ENCODE measurements around the gene TAF11L12. TPM values are rescaled to one million over a fixed set of nuclear protein-coding genes. Genes with fewer than 3 reads are reported as not detected.

TAF11L12 gene
- total and polyA plus RNA-seq, 2 of the 8 experiments (the other 6 are each of a cell fraction or from before 2014, with no cell fraction given), result not detected

DNA sequence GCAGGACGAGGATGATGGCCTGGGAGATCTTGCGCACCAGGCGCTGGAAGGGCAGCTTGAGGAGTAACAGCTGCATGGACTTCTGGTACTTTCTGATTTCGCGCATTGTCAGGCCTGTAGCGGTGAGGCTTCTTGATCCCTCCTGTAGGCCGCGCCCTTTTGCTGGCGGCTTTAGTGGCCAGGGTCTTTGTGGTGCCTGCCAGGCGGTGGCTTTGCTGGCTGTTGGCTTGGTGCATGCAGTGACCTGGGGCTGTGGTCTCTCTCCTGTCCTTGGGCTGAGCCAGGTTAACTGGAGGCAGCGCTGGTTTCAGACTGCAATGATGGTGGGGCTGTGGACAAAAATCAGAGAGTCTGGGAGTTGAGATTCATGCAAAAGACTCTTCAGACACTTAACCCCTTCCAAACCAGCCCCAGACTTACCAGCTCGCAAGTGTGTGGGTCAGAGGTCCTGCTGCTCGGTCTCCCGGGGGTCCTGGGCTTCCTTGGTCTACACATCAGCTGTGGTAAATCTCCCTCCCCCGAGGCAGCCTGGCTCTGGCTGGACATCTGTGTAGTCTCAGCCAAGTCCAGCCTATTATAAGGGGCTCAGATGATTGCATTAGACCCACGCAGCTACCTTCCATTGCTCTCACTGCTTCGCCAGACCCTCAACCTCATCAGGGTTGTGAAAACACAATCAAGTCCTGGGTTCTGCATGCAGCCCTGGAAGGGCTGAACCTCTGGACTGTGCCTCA, 4.8 kb downstream of the TAF11L12 start:
- no peak overlapping the region for H3K9ac ChIP-seq (replicated peaks in 1 of 4; ENCODE audit: extremely low read depth in 1 of 4, low read depth in 3 of 4, low read length in 3 of 4)
- no peak overlapping the region for H2BK120ac ChIP-seq (replicated peaks; ENCODE audit: low read depth, low read length)
- no peaks in the 10 kb centered on the region for H3K36me3 ChIP-seq (ENCODE audit: control insufficient read depth in 2 of 4, insufficient read depth in 4 of 4, low read length in 3 of 4)
- ChIA-PET POLR2A (ENCODE audit: partially characterized antibody) (no interaction called here), CTCF (ENCODE audit: partially characterized antibody) (interaction anchor here (1.0 kb wide), 1 partner anchor 11 kb away, joined by 3 read pairs; the partner anchor contains the start of gene TAF11L11)
- FAIRE-seq (no peak), DNase-seq (ENCODE audit: low read depth in 1 of 2, low spot score in 2 of 2) (no peak)
- WGBS, 2 experiments (ENCODE audit: extremely low coverage in 1 of 2, insufficient coverage in 1 of 2, insufficient read length in 1 of 2, insufficient replicate concordance in 2 of 2, low coverage in 1 of 2, low lambda C conversion rate in 2 of 2, missing lambda C conversion rate in 1 of 2), result 92% methylated on average over 13 of the region's 17 CpGs; no CpG with 5 or more reads in 1 of the 2 experiments
- no peaks in the 10 kb centered on the region for H3K79me1 ChIP-seq (ENCODE audit: low read depth, low read length)
- no peak overlapping the region for H2BK20ac ChIP-seq (ENCODE audit: low read length)
- H3K4me2 ChIP-seq (ENCODE audit: insufficient read depth in 1 of 2, low read depth in 2 of 2, low read length in 2 of 2), result no peak overlapping the region
- no peak overlapping the region for H3K18ac ChIP-seq (ENCODE audit: extremely low read depth, low read length)
- no peaks in the 10 kb centered on the region for H3K79me2 ChIP-seq (ENCODE audit: control insufficient read depth in 1 of 2, insufficient read depth in 2 of 2, low read length in 2 of 2)
- no peak overlapping the region for H2AK5ac ChIP-seq (ENCODE audit: low read depth, low read length)
- H2BK5ac ChIP-seq (ENCODE audit: low read depth, low read length), result no peak overlapping the region
- H3K27me3 ChIP-seq (replicated peaks in 1 of 4; ENCODE audit: control insufficient read depth in 3 of 4, extremely low read depth in 1 of 4, insufficient read depth in 3 of 4, low read length in 3 of 4), result no peaks in the 10 kb centered on the region
- H3K4ac ChIP-seq (replicated peaks; ENCODE audit: insufficient read length, low read depth, low read length), result no peak overlapping the region
- H3K23me2 ChIP-seq (ENCODE audit: low read depth, low read length), result no peaks in the 10 kb centered on the region
- H4K91ac ChIP-seq (replicated peaks; ENCODE audit: insufficient read length, low read length), result no peak overlapping the region
- no peak overlapping the region for H2BK15ac ChIP-seq (ENCODE audit: low read length)
- H3K4me3 ChIP-seq (ENCODE audit: extremely low read depth in 1 of 4, insufficient read depth in 2 of 4, low read depth in 3 of 4, low read length in 4 of 4), result no peak overlapping the region
- H3K56ac ChIP-seq (replicated peaks; ENCODE audit: insufficient read length, low read depth, low read length), result no peak overlapping the region
- no peak overlapping the region for H3K14ac ChIP-seq (ENCODE audit: insufficient read length)
- no peak overlapping the region for H2AFZ ChIP-seq (ENCODE audit: low read length)
- H3K23ac ChIP-seq (ENCODE audit: insufficient read length), result no peak overlapping the region
- no peak for TF ChIP-seq CHD1 (IDR thresholded peaks at IDR 0.05; ENCODE audit: low read depth, low read length)
- no peak for TF ChIP-seq GABPA (IDR thresholded peaks at IDR 0.05; ENCODE audit: borderline replicate concordance, insufficient read depth, low read length)
- peak in 1 of 2 experiments; percentile 0; a peak in 1 of 4 replicates for TF ChIP-seq RAD21 (IDR thresholded peaks at IDR 0.05 in 1 of 2, conservative IDR thresholded peaks at IDR 0.05 in 1 of 2; ENCODE audit: low read depth in 2 of 2, low read length in 2 of 2)
- H4K8ac ChIP-seq (ENCODE audit: extremely low read depth, insufficient read depth, low read length), result no peak overlapping the region
- no peak overlapping the region for H4K5ac ChIP-seq (ENCODE audit: insufficient read length, low read depth, low read length)
- H3K27ac ChIP-seq (ENCODE audit: low read depth, low read length), result no peak overlapping the region
- H4K20me1 ChIP-seq (replicated peaks in 1 of 2; ENCODE audit: control insufficient read depth in 1 of 2, insufficient read depth in 2 of 2, low read length in 2 of 2), result no peaks in the 10 kb centered on the region
- no peaks in the 10 kb centered on the region for H3K4me1 ChIP-seq (replicated peaks in 1 of 4; ENCODE audit: control insufficient read depth in 3 of 4, insufficient read depth in 4 of 4, low read length in 3 of 4)
- H2BK12ac ChIP-seq (ENCODE audit: low read depth, low read length), result no peak overlapping the region
- H3K9me3 ChIP-seq (ENCODE audit: insufficient read depth in 2 of 2, low read depth in 1 of 2, low read length in 1 of 2), result no peaks in the 10 kb centered on the region

All from H1 (cell line).